ENCODE measurements around the gene NCKAP5L. TPM values are rescaled to one million over a fixed set of nuclear protein-coding genes. Genes with fewer than 3 reads are reported as not detected.

NCKAP5L gene
- total and polyA plus RNA-seq, 2 experiments from 2014 or later, result 10.2 to 37.0 TPM

DNA sequence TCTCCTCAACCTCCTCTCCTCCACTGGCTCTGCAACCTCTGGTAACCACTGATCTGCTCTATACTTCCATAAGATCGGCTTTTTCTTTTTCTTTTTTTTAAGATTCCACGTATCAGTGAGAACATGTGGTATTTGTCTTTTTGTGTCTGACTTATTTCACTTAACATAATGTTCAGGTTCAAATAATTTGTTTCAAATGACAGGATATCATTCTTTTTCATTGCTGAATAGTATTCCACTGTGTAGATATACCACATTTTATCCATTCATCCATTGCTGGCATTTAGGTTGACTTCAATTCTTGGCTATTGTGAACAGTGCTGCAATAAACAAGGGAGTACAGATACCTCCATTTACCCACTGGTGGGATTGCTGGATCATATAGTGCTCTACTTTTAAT lies 40.5 kb downstream of the NCKAP5L start (continued):
- TF ChIP-seq, protein P1, sequence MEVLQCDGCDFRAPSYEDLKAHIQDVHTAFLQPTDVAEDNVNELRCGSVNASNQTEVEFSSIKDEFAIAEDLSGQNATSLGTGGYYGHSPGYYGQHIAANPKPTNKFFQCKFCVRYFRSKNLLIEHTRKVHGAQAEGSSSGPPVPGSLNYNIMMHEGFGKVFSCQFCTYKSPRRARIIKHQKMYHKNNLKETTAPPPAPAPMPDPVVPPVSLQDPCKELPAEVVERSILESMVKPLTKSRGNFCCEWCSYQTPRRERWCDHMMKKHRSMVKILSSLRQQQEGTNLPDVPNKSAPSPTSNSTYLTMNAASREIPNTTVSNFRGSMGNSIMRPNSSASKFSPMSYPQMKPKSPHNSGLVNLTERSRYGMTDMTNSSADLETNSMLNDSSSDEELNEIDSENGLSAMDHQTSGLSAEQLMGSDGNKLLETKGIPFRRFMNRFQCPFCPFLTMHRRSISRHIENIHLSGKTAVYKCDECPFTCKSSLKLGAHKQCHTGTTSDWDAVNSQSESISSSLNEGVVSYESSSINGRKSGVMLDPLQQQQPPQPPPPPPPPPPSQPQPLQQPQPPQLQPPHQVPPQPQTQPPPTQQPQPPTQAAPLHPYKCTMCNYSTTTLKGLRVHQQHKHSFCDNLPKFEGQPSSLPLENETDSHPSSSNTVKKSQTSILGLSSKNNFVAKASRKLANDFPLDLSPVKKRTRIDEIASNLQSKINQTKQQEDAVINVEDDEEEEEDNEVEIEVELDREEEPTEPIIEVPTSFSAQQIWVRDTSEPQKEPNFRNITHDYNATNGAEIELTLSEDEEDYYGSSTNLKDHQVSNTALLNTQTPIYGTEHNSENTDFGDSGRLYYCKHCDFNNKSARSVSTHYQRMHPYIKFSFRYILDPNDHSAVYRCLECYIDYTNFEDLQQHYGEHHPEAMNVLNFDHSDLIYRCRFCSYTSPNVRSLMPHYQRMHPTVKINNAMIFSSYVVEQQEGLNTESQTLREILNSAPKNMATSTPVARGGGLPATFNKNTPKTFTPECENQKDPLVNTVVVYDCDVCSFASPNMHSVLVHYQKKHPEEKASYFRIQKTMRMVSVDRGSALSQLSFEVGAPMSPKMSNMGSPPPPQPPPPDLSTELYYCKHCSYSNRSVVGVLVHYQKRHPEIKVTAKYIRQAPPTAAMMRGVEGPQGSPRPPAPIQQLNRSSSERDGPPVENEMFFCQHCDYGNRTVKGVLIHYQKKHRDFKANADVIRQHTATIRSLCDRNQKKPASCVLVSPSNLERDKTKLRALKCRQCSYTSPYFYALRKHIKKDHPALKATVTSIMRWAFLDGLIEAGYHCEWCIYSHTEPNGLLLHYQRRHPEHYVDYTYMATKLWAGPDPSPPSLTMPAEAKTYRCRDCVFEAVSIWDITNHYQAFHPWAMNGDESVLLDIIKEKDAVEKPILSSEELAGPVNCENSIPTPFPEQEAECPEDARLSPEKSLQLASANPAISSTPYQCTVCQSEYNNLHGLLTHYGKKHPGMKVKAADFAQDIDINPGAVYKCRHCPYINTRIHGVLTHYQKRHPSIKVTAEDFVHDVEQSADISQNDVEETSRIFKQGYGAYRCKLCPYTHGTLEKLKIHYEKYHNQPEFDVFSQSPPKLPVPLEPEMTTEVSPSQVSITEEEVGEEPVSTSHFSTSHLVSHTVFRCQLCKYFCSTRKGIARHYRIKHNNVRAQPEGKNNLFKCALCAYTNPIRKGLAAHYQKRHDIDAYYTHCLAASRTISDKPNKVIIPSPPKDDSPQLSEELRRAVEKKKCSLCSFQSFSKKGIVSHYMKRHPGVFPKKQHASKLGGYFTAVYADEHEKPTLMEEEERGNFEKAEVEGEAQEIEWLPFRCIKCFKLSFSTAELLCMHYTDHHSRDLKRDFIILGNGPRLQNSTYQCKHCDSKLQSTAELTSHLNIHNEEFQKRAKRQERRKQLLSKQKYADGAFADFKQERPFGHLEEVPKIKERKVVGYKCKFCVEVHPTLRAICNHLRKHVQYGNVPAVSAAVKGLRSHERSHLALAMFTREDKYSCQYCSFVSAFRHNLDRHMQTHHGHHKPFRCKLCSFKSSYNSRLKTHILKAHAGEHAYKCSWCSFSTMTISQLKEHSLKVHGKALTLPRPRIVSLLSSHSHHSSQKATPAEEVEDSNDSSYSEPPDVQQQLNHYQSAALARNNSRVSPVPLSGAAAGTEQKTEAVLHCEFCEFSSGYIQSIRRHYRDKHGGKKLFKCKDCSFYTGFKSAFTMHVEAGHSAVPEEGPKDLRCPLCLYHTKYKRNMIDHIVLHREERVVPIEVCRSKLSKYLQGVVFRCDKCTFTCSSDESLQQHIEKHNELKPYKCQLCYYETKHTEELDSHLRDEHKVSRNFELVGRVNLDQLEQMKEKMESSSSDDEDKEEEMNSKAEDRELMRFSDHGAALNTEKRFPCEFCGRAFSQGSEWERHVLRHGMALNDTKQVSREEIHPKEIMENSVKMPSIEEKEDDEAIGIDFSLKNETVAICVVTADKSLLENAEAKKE (CRISPR knock-in tag; IDR thresholded peaks at IDR 0.05), result no peak
- TF ChIP-seq EZH2phosphoT487 (IDR thresholded peaks at IDR 0.05; ENCODE audit: unreplicated experiment), result no peak
- TF ChIP-seq POLR2AphosphoS5 (IDR thresholded peaks at IDR 0.05; ENCODE audit: low read depth), result no peak
- TF ChIP-seq CREB1 (CRISPR knock-in tag; IDR thresholded peaks at IDR 0.05; ENCODE audit: low read depth), result no peak

DNA sequence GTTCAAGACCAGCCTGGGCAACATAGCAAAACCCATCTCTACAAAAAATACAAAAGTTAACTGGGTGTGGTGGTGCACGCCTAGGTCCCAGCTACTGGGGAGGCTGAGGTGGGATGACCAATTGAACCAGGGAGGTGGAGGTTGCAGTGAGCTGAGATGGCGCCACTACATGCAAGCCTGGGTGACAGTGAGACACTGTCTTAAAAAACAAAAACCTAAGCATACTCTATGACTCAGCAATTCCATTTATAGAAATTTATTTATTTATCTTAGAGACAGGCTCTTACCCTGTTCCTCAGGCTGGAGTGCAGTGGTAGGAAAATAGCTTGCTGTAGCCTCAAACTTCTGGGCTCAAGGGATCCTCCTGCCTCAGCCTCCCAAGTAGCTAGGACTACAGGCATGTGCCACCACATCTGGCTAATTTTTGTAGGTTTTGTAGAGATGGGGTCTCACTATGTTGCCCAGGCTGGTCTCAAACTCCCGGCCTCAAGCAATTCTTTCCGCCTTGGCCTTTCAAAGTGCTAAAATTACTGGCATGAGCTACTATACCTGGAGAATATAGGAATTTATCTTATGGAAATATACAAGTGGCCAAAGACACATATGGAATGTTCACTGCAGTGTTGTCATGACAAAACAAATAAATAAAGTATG lies 43.3 kb downstream of the NCKAP5L start:
- no peak overlapping the region for H3K4me2 ChIP-seq
- no peaks in the 10 kb centered on the region for H3K4me1 ChIP-seq (ENCODE audit: insufficient read depth)
- H3F3A ChIP-seq (replicated peaks; ENCODE audit: low read depth), result no peaks in the 10 kb centered on the region
- H3K79me2 ChIP-seq (replicated peaks; ENCODE audit: insufficient read depth), result no peaks in the 10 kb centered on the region
- H3K4me3 Mint-ChIP-seq, result no peak overlapping the region
- peaks cover 7% of the 10 kb centered on the region for H3K9me3 Mint-ChIP-seq
- H3K36me3 ChIP-seq (ENCODE audit: insufficient read depth), result no peaks in the 10 kb centered on the region
- H4K20me1 ChIP-seq (replicated peaks; ENCODE audit: insufficient read depth), result no peaks in the 10 kb centered on the region; the same call in 1 of the 2 replicates
- H3K36me3 Mint-ChIP-seq (ENCODE audit: low read depth), result 0 out of 3 replicates have a peak, but pooled peaks cover 5% of the 10 kb centered on the region
- no peaks in the 10 kb centered on the region for H3K27me3 ChIP-seq (ENCODE audit: insufficient read depth)
- H3K27me3 Mint-ChIP-seq (ENCODE audit: insufficient read depth, low read depth, poor library complexity), result peaks cover 7% of the 10 kb centered on the region
- H3K9me2 ChIP-seq (ENCODE audit: insufficient read depth), result 0 out of 2 replicates have a peak, but pooled peaks cover 4% of the 10 kb centered on the region
- H2AFZ ChIP-seq, result no peak overlapping the region
- DNase-seq (ENCODE audit: low spot score) (no peak), ATAC-seq (no peak)
- H3K27ac Mint-ChIP-seq, result no peak overlapping the region
- H3K4me1 Mint-ChIP-seq, result peaks cover 3% of the 10 kb centered on the region; the same call in 2 of the 3 replicates
- no peak overlapping the region for H3K4me3 ChIP-seq
- no peak overlapping the region for H3K27ac ChIP-seq (ENCODE audit: low read depth)
- TF ChIP-seq, protein P2, sequence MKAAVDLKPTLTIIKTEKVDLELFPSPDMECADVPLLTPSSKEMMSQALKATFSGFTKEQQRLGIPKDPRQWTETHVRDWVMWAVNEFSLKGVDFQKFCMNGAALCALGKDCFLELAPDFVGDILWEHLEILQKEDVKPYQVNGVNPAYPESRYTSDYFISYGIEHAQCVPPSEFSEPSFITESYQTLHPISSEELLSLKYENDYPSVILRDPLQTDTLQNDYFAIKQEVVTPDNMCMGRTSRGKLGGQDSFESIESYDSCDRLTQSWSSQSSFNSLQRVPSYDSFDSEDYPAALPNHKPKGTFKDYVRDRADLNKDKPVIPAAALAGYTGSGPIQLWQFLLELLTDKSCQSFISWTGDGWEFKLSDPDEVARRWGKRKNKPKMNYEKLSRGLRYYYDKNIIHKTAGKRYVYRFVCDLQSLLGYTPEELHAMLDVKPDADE (IDR thresholded peaks at IDR 0.05), result no peak
- TF ChIP-seq ZNF331 (CRISPR knock-in tag; IDR thresholded peaks at IDR 0.05; ENCODE audit: low read depth) (no peak), STAT1 (IDR thresholded peaks at IDR 0.05; ENCODE audit: unreplicated experiment) (no peak), ZNF114 (CRISPR knock-in tag; IDR thresholded peaks at IDR 0.05) (no peak), EZH2phosphoT487 (IDR thresholded peaks at IDR 0.05; ENCODE audit: unreplicated experiment) (no peak), EZH2 (IDR thresholded peaks at IDR 0.05; ENCODE audit: low read depth, unreplicated experiment) (no peak), JUNB (IDR thresholded peaks at IDR 0.05; ENCODE audit: unreplicated experiment) (no peak)
- TF ChIP-seq, protein P3, sequence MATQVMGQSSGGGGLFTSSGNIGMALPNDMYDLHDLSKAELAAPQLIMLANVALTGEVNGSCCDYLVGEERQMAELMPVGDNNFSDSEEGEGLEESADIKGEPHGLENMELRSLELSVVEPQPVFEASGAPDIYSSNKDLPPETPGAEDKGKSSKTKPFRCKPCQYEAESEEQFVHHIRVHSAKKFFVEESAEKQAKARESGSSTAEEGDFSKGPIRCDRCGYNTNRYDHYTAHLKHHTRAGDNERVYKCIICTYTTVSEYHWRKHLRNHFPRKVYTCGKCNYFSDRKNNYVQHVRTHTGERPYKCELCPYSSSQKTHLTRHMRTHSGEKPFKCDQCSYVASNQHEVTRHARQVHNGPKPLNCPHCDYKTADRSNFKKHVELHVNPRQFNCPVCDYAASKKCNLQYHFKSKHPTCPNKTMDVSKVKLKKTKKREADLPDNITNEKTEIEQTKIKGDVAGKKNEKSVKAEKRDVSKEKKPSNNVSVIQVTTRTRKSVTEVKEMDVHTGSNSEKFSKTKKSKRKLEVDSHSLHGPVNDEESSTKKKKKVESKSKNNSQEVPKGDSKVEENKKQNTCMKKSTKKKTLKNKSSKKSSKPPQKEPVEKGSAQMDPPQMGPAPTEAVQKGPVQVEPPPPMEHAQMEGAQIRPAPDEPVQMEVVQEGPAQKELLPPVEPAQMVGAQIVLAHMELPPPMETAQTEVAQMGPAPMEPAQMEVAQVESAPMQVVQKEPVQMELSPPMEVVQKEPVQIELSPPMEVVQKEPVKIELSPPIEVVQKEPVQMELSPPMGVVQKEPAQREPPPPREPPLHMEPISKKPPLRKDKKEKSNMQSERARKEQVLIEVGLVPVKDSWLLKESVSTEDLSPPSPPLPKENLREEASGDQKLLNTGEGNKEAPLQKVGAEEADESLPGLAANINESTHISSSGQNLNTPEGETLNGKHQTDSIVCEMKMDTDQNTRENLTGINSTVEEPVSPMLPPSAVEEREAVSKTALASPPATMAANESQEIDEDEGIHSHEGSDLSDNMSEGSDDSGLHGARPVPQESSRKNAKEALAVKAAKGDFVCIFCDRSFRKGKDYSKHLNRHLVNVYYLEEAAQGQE (IDR thresholded peaks at IDR 0.05; ENCODE audit: unreplicated experiment), result no peak

Measured in GM23338 (cell line).